Endothelial cell of umbilical vein (primary cell): Measurements from ENCODE around the gene POGZ.

Source experiments
- CTCF ChIP-seq, 2 donors: IDR thresholded peaks; 1 replicate in 1 of 2; 2 replicates in 1 of 2; pipeline ENCODE4 v1.5.1; 2011; ENCODE audit warnings: low read length in 2 of 2, mild to moderate bottlenecking in 2 of 2, moderate library complexity in 2 of 2, control low read depth in 1 of 2, inconsistent platforms in 1 of 2, low read depth in 1 of 2; ENCODE audit not compliant: insufficient read depth in 1 of 2; ENCODE audit errors: extremely low read depth in 1 of 2
- EZH2 ChIP-seq: IDR thresholded peaks from 2 replicates; pipeline ENCODE4 v1.6.1; 2012; ENCODE audit warnings: borderline replicate concordance, low read depth, mild to moderate bottlenecking, moderate library complexity, low read length, inconsistent platforms; ENCODE audit not compliant: severe bottlenecking
- FOS ChIP-seq: IDR thresholded peaks from 2 replicates; pipeline ENCODE4 v1.6.1; 2011; ENCODE audit warnings: mild to moderate bottlenecking, low read length, moderate library complexity, borderline replicate concordance; ENCODE audit not compliant: insufficient read depth
- JUN ChIP-seq: IDR thresholded peaks from 2 replicates; pipeline ENCODE4 v1.6.1; 2011; ENCODE audit warnings: borderline replicate concordance, low read depth; ENCODE audit not compliant: insufficient read length, insufficient read depth
- MYC ChIP-seq: IDR thresholded peaks from one replicate; pipeline ENCODE4 v1.6.1; 2011; ENCODE audit warnings: mild to moderate bottlenecking, low read depth, low read length
- POLR2A ChIP-seq: IDR thresholded peaks from 2 replicates; pipeline ENCODE4 v1.6.1; 2012; ENCODE audit warnings: low read depth, mild to moderate bottlenecking, control low read depth, low read length

GRCh38 chr1:151491641-151492040 is 32.3 kb upstream of the POGZ start:
- TF ChIP-seq POLR2A (no peak), CTCF (IDR thresholded peaks at IDR 0.05; ENCODE audit: extremely low read depth in 1 of 2, insufficient read depth in 1 of 2, low read depth in 1 of 2, low read length in 2 of 2) (no peak), JUN (no peak), EZH2 (no peak), MYC (no peak), FOS (no peak)
